Smooth muscle cell (in vitro differentiated cells): Measurements from ENCODE around the gene AP5Z1. TPM values are rescaled to one million over a fixed set of nuclear protein-coding genes. Genes with fewer than 3 reads are reported as not detected.

Experiments
- DNase-seq: peaks from one replicate; lab custom pipeline; 2025; ENCODE audit not compliant: unreplicated experiment; lab: John Stamatoyannopoulos, UW
- H2AFZ ChIP-seq: fragments of 200-600 bp; sonication (generic); 2 replicates; pipeline ENCODE4 v1.6.0; 2016; ENCODE audit warnings: antibody characterized with exemption, low read depth, mild to moderate bottlenecking
- H3F3A ChIP-seq: fragments of 200-600 bp; sonication (generic); 2 replicates; pipeline ENCODE4 v1.6.0; 2017; ENCODE audit warnings: antibody characterized with exemption, low read depth
- H3K27ac ChIP-seq: fragments of 200-600 bp; sonication (generic); 2 replicates; pipeline ENCODE4 v1.5.1; 2016; ENCODE audit warnings: low read depth, mild to moderate bottlenecking
- H3K27me3 ChIP-seq: fragments of 200-600 bp; sonication (generic); 2 replicates; pipeline ENCODE4 v1.6.1; 2016; ENCODE audit warnings: low read depth, mild to moderate bottlenecking
- H3K36me3 ChIP-seq: fragments of 200-600 bp; sonication (generic); 2 replicates; pipeline ENCODE4 v1.5.1; 2016; ENCODE audit warnings: low read depth
- H3K4me1 ChIP-seq: fragments of 200-600 bp; sonication (generic); 2 replicates; pipeline ENCODE4 v1.5.1; 2016; ENCODE audit warnings: low read depth
- H3K4me2 ChIP-seq: fragments of 200-600 bp; sonication (generic); 2 replicates; pipeline ENCODE4 v1.6.0; 2016; ENCODE audit warnings: mild to moderate bottlenecking
- H3K4me3 ChIP-seq: fragments of 200-600 bp; sonication (generic); 2 replicates; pipeline ENCODE4 v1.5.1; 2016; ENCODE audit warnings: mild to moderate bottlenecking
- H3K79me2 ChIP-seq: fragments of 200-600 bp; sonication (generic); 2 replicates; pipeline ENCODE4 v1.6.0; 2016; ENCODE audit warnings: low read depth, mild to moderate bottlenecking
- H3K9ac ChIP-seq: fragments of 200-600 bp; sonication (generic); 2 replicates; pipeline ENCODE4 v1.6.0; 2016; ENCODE audit warnings: low read depth
- H3K9me3 ChIP-seq: fragments of 200-600 bp; sonication (generic); replicated peaks from 2 replicates; pipeline ENCODE4 v1.5.1; 2016; ENCODE audit warnings: low read depth
- H4K20me1 ChIP-seq: fragments of 200-600 bp; sonication (generic); 2 replicates; pipeline ENCODE4 v1.6.0; 2016; ENCODE audit warnings: low read depth
- CTCF ChIP-seq: fragments of 200-600 bp; sonication (generic); IDR thresholded peaks from 2 replicates; pipeline ENCODE4 v1.5.1; 2017; ENCODE audit warnings: borderline replicate concordance, mild to moderate bottlenecking, antibody characterized with exemption; ENCODE audit not compliant: insufficient read depth, poor library complexity, severe bottlenecking
- WGBS: methylation state at CpG from one replicate; pipeline ENCODE4 v1.1.7; 2016; ENCODE audit warnings: low lambda C conversion rate; 5-methylcytosine and 5-hydroxymethylcytosine counted together
- polyA plus RNA-seq: library from polyadenylated mRNA; unstranded; fragments of >200 nt; fragmentation: Nextera tagmentation; extraction: Ambion mirVana; gene quantifications from 2 replicates; pipeline ENCODE4 v1.2.1, GENCODE V29; 2016
- total RNA-seq: library from RNA; depleted of rRNA; stranded (reverse); fragments of >200 nt; gene quantifications from 2 replicates; pipeline ENCODE4 v1.2.3, GENCODE V29; 2014

The AP5Z1 gene
- total and polyA plus RNA-seq, 2 experiments from 2014 or later, result 16.6 to 37.6 TPM

- Histone ChIP-seq H3F3A (no peaks in the 10 kb centered on the region), H3K4me3 (no peak overlapping the region), H2AFZ (no peak overlapping the region), H3K36me3 (peaks cover 5% of the 10 kb centered on the region), H3K4me1 (no peaks in the 10 kb centered on the region), H3K9ac (no peak overlapping the region), H3K27ac (no peak overlapping the region), H3K27me3 (no peaks in the 10 kb centered on the region), H3K9me3 (no peaks in the 10 kb centered on the region), H3K4me2 (no peak overlapping the region), H3K79me2 (peaks cover 20% of the 10 kb centered on the region), H4K20me1 (peaks cover 24% of the 10 kb centered on the region)
- no peak for DNase-seq
- 94% methylated on average over 15 of the region's 24 CpGs for WGBS
- no peak for TF ChIP-seq CTCF
Observed at GRCh38 chr7:4755045-4755444, 20.4 kb upstream of the AP5Z1 start.

- TF ChIP-seq CTCF, result no peak
- Histone ChIP-seq H3K36me3 (peaks cover 5% of the 10 kb centered on the region), H3K4me1 (no peaks in the 10 kb centered on the region), H3K9me3 (no peaks in the 10 kb centered on the region), H2AFZ (no peak overlapping the region), H3K9ac (no peak overlapping the region), H3K4me3 (no peak overlapping the region), H3K27me3 (no peaks in the 10 kb centered on the region), H3K27ac (no peak overlapping the region), H3F3A (no peaks in the 10 kb centered on the region), H3K4me2 (no peak overlapping the region), H3K79me2 (no peaks in the 10 kb centered on the region), H4K20me1 (peaks cover 13% of the 10 kb centered on the region)
- no peak for DNase-seq
- 97% methylated on average over 19 of the region's 19 CpGs for WGBS
Observed at GRCh38 chr7:4758111-4758510, 17.3 kb upstream of the AP5Z1 start.

- Histone ChIP-seq H3K9ac (no peak overlapping the region), H3K27ac (no peak overlapping the region), H3K4me3 (no peak overlapping the region), H2AFZ (no peak overlapping the region), H3K79me2 (no peaks in the 10 kb centered on the region), H3K4me2 (no peak overlapping the region), H3K9me3 (no peaks in the 10 kb centered on the region), H3K27me3 (no peaks in the 10 kb centered on the region), H3K36me3 (peaks cover 5% of the 10 kb centered on the region), H3K4me1 (no peaks in the 10 kb centered on the region), H3F3A (no peaks in the 10 kb centered on the region), H4K20me1 (peaks cover 6% of the 10 kb centered on the region)
- WGBS, result 97% methylated on average over 22 of the region's 29 CpGs
- DNase-seq, result no peak
- no peak for TF ChIP-seq CTCF
Observed at GRCh38 chr7:4758791-4759190, 16.6 kb upstream of the AP5Z1 start.

- no peaks in the 10 kb centered on the region for H3F3A ChIP-seq
- H3K4me2 ChIP-seq, result no peak overlapping the region
- H3K27me3 ChIP-seq, result no peaks in the 10 kb centered on the region
- H4K20me1 ChIP-seq, result peaks cover 3% of the 10 kb centered on the region
- H3K9ac ChIP-seq, result no peak overlapping the region
- no peak overlapping the region for H3K4me3 ChIP-seq
- no peak for TF ChIP-seq CTCF
- no peak overlapping the region for H2AFZ ChIP-seq
- H3K4me1 ChIP-seq, result no peaks in the 10 kb centered on the region
- H3K9me3 ChIP-seq, result no peaks in the 10 kb centered on the region
- no peaks in the 10 kb centered on the region for H3K79me2 ChIP-seq
- 97% methylated on average over 39 of the region's 40 CpGs for WGBS
- no peak for DNase-seq
- peaks cover 5% of the 10 kb centered on the region for H3K36me3 ChIP-seq
- H3K27ac ChIP-seq, result no peak overlapping the region
Observed at GRCh38 chr7:4759211-4759610, 16.2 kb upstream of the AP5Z1 start.
